Epithelial cell of proximal tubule (primary cell): Measurements from ENCODE around the gene BCAP31. TPM values are rescaled to one million over a fixed set of nuclear protein-coding genes. Genes with fewer than 3 reads are reported as not detected.

ENCODE experiments used
- DNase-seq: peaks from one replicate; pipeline ENCODE4 v3.0.0-alpha.2; 2011; ENCODE audit warnings: low read depth
- H3K4me3 ChIP-seq: 2 replicates; pipeline ENCODE4 v1.5.1; 2011; ENCODE audit warnings: low read depth, mild to moderate bottlenecking, low read length
- CTCF ChIP-seq: conservative IDR thresholded peaks from 2 replicates; pipeline ENCODE4 v1.5.1; 2012; ENCODE audit warnings: low read depth, mild to moderate bottlenecking, low read length
- total RNA-seq: library from RNA; depleted of rRNA; stranded (reverse); fragments of >200 nt; gene quantifications from 2 replicates; pipeline ENCODE4 v1.2.3, GENCODE V29; 2015

Gene BCAP31
- total RNA-seq, 1 donor from 2014 or later: 163 TPM

- TF ChIP-seq CTCF: no peak
- DNase-seq: no peak
- no peak overlapping the region for H3K4me3 ChIP-seq
These were observed 53.2 kb downstream of the BCAP31 start for GRCh38 chrX:153670748-153671588.

- TF ChIP-seq CTCF: no peak
- DNase-seq: no peak
- no peak overlapping the region for H3K4me3 ChIP-seq
These were observed 54.1 kb downstream of the BCAP31 start for GRCh38 chrX:153669901-153670731.

- no peak for DNase-seq
- H3K4me3 ChIP-seq: no peak overlapping the region
- TF ChIP-seq CTCF: peak; percentile 61
These were observed 54.9 kb downstream of the BCAP31 start for GRCh38 chrX:153669174-153669890.

GRCh38 chrX:153668423-153669173 lies 55.6 kb downstream of the BCAP31 start:
- no peak for TF ChIP-seq CTCF

GRCh38 chrX:153667956-153668396 lies 56.2 kb downstream of the BCAP31 start:
- TF ChIP-seq CTCF: peak; percentile 71
- peak overlapping the region; percentile 14 for H3K4me3 ChIP-seq
- no peak for DNase-seq

More at GRCh38 chrX:153668423-153669173, 55.6 kb downstream of the BCAP31 start:
- no peak overlapping the region for H3K4me3 ChIP-seq
- DNase-seq: no peak
